ENCODE measurements around the gene DNAH14. TPM values are rescaled to one million over a fixed set of nuclear protein-coding genes. Genes with fewer than 3 reads are reported as not detected.
"Not testable (repeated sequence)": the region's sequence is repeated elsewhere in the genome, so short reads cannot be mapped to it uniquely, and the experiment has no call there.

Gene DNAH14
- polyA plus RNA-seq, 3 donors: 0.80 to 3.6 (median 1.8) TPM

DNA sequence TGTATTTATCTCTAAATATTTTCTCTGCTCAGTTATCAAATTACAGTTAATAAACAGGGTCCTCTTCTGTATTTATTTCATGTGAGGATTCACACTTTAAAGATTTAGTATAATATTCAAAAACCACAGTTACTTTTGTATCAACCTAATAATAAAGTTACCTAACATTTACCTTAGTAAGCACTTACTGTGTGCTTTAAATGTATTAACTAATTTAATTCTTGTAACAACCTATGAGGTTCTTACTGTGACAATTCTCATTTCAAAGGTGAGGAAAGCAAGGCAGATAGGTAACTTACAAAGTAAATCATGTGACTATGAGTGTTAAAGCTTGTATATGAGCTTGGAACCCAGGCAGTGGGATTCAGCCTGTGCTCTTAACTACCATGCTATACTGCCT, 30.2 kb downstream of the DNAH14 start:
- H3K27ac ChIP-seq (ENCODE audit: low read depth, low read length): no peak overlapping the region

DNA sequence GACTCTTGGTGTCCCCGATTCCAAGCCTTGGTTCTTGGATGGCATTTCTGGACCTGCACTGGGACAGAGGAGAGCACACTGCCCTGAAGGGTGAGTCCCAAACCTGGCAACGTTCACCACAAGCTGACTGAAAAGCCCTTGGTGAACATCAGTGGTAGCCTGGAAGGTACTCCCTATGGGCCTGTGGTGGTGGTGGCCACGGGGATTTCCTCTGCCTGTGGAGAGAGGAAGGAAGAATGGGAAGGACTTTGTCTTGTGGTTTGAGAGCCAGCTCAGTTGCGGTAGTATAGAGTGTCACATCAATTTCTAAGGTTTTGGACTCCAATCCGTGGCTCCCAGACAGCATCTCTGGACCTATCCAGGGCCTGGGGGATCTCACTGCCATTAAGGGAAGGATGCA, 50.7 kb downstream of the DNAH14 start:
- H3K27ac ChIP-seq (ENCODE audit: low read depth, low read length): no peak overlapping the region
- 60 to 86% (median 70%) methylated on average over 5 of the region's 5 CpGs for WGBS, 3 donors

DNA sequence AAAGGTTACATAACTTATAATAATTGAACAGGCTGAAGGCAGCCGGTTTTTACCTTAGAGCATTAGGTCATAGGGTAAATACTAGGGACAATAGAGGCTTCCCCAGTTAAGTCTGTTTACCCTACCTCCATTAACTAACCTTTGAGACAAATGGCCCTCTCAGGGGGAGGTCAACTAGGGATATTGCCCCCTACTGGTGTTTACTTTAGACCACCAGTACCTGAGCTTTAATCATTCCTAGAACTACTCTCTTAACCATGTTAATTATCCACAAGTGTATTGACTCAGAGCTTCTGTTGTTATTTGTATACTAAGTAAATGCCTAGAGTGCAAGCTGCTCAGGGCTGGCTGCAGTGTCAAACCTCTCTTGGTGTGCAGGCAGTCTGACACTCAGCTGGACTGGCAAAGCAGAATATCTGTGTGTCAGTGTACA, 52.5 kb downstream of the DNAH14 start:
- H3K27ac ChIP-seq (ENCODE audit: low read depth, low read length): not testable (repeated sequence)
- WGBS, 3 donors: 17 to 43% (median 27%) methylated on average over 1 of the region's 1 CpG

DNA sequence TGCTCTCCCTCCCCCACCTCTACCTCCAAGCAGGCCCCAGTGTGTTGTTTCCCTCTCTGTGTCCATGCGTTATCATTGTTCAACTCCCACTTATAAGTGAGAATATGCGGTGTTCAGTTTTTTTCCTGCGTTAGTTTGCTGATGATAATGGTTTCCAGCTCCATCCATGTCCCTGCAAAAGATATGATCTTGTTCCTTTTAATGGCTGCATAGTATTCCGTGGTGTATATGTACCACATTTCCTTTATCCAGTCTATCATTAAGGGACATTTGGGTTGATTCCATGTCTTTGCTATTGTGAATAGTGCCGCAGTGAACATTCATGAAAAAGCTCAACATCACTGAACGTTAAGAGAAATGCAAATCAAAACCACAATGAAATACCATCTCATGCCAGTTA, 58.6 kb downstream of the DNAH14 start:
- WGBS, 3 donors: 90 to 92% (median 92%) methylated on average over 6 of the region's 6 CpGs
- no peak overlapping the region for H3K27ac ChIP-seq (ENCODE audit: low read depth, low read length)

DNA sequence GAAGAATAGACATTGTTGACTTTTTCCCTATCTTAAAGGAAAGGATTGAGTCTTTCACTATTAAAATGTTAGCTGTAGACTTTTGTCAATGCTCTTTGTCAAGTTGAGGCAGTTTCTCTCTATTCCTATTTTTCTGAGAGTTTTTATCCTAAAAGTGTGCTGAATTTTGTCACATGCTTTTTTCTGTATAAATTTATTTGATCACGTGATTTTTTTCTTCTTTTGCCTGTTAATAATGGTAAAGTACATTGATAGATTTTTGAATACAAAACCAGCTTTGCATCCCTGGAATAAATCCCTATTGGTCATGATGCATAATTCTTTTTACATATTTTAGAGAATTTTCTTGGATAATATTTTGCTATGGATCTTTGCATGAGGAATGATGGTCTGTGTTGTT, 60.1 kb downstream of the DNAH14 start:
- 64 to 86% (median 72%) methylated on average over 1 of the region's 1 CpG for WGBS, 3 donors
- no peak overlapping the region for H3K27ac ChIP-seq (ENCODE audit: low read depth, low read length)

DNA sequence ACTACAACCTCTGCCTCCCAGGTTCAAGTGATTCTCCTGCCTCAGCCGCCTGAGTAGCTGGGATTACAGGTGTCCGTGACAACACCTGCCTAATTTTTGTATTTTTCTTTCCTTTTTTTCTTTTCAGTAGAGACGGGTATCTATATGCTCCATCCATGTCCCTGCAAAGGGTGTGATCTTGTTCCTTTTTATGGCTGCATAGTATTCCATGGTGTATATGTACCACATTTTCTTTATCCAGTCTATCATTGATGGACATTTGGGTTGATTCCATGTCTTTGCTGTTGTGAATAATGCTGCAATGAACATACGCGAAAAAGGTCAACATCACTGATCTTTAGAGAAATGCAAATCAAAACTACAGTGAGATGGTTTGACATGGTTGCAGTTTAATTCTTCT, 62.1 kb downstream of the DNAH14 start:
- 98 to 100% (median 98%) methylated on average over 5 of the region's 5 CpGs for WGBS, 3 donors

DNA sequence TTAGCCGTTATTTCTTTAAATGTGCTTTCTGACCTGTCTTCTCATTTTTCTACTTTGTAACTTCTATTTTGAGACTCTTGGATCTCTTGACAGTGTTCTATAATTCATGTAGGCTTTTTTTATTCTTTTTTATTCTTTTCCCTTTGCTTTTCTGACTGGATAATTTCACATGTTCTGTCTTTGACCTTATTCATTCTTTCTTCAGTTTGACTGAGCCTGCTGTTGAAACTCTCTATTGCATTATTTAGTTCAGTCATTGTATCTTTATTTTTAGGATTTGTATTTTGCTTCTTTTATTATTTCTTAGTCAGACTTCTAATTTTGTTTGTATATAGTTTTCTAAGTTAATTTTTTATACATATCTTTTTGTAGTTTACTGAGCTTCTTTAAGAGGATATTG, 66.1 kb downstream of the DNAH14 start:
- WGBS, 3 donors: 74 to 88% (median 77%) methylated on average over 1 of the region's 1 CpG
- no peak overlapping the region for H3K27ac ChIP-seq (ENCODE audit: low read depth, low read length)

More for the DNA sequence above, 62.1 kb downstream of the DNAH14 start:
- H3K27ac ChIP-seq (ENCODE audit: low read depth, low read length): not testable (repeated sequence)

DNA sequence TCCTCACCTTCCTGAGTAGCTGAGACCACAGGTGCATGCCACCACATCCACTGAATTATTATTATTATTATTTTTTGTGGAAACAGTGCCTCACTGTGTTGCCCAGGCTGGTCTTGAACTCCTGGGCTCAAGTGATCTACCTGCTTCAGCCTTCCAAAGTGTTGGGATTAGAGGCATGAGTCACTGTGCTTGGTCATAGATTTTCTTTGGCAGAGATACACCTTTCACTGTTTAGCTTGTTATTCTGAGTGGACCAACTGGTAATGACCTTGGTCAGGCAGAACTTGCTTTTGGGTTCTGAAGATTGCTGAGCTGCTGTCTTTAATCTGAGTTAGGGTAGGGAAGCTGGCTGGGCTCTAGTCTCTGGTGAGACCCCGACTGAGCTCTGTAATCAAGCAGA, 66.8 kb downstream of the DNAH14 start:
- 74 to 87% (median 87%) methylated on average over 1 of the region's 1 CpG for WGBS, 3 donors
- H3K27ac ChIP-seq (ENCODE audit: low read depth, low read length): no peak overlapping the region

DNA sequence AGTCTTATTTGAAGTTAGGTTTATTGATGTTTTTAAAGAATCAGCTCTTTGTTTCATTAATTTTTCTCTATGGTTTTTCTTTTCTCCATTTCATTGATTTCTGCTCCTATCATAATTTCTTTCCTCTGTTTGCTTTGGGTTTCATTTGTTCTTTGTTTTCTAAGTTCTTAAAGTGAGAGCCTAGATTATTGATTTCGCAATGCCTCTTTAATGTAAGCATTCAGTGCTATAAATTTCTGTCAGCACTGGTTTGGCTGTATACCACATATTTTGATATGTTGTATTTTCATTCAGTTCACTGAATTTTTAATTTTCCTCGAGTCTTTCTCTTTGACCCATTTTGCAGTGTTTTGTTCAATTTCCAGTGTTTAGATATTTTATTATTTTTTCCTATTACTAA, 68.7 kb downstream of the DNAH14 start:
- 90 to 95% (median 95%) methylated on average over 2 of the region's 2 CpGs for WGBS, 3 donors
- H3K27ac ChIP-seq (ENCODE audit: low read depth, low read length): no peak overlapping the region

DNA sequence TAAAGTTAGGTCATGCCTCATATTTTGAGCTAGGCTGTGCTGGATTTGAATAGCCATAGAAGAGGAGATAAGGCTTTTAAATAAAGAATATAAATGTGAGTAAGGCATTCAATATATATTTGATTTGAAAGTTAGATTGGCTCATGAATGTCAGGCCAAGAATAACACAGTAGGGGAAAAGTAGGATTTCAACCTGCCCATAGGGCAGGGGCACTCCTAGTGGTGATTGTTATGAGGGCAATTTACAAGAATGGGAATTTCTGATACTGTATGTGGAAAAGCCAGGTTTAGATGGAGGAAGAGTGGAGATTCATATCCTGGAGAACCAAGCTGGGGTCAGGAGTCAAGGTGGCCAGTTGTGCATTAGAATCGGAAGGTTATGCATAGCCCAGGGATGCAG, 74.9 kb downstream of the DNAH14 start:
- WGBS, 3 donors: 93 to 100% (median 100%) methylated on average over 1 of the region's 1 CpG
- no peak overlapping the region for H3K27ac ChIP-seq (ENCODE audit: low read depth, low read length)

DNA sequence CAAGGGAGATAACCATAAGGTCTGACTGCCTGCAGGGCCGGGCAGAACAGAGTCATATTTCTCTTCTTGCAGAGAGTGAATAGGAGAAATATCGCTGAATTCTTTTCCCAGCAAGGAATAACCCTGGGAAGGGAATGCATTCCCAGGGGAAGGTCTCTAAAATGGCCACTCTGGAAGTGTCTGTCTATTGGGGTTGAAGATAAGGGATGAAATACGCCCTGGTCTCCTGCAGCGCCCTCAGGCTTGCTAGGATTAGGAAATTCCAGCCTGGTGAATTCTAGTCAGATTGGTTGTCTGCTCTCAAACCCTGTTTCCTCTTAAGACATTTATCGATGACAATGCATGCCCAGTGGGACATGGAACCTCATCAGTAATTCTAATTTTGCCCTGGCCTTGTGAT, 76.9 kb downstream of the DNAH14 start:
- not testable (repeated sequence) for H3K27ac ChIP-seq (ENCODE audit: low read depth, low read length)
- 92 to 97% (median 92%) methylated on average over 5 of the region's 5 CpGs for WGBS, 3 donors

DNA sequence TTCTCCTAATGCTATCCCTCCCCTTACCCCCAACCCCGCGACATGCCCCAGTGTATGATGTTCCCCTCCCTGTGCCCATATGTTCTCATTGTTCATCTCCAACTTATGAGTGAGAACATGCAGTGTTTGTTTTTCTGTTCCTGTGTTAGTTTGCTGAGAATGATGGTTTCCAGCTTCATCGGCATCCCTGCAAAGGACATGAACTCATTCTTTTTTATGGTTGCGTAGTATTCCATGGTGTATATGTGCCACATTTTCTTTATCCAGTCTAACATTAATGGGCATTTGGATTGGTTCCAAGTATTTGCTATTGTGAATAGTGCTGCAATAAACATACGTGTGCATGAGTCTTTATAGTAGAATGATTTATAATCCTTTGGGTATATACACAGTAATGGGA, 78.6 kb downstream of the DNAH14 start:
- not testable (repeated sequence) for H3K27ac ChIP-seq (ENCODE audit: low read depth, low read length)
- 94 to 99% (median 95%) methylated on average over 5 of the region's 5 CpGs for WGBS, 3 donors

DNA sequence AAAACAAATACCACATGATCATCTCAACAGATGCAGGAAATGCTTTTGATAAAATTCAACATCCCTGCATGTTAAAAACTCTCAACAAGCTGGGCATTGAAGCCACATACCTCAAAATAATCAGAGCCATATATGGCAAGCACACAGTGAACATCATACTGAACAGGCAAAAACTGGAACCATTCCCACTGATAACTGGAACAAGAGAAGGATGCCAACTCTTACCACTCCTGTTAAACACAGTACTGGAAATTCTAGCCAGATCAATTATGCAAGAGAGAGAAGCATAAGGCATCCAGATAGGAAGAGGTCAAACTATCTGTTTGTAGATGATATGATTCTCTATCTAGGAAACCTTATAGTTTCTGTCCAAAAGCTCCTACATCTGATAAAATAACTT, 91.6 kb downstream of the DNAH14 start:
- H3K27ac ChIP-seq (ENCODE audit: low read depth, low read length): no peak overlapping the region

DNA sequence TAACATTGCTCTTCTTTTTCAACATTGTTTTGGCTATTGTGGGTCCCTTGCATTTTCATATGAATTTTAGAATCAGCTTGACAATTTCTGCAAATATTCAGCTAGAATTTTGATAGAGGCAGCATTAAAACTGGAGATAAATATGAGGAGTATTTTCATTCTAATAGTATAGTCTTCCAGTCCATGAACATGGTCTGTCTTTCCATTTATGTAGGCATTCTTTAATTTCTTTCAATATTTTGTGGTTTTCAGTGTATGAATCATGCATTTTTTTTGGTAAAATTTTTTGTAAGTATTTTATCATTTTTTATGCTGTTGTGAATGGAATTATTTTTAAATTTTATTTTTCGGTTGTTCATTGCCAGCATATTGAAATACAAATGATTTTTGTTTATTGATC, 97.2 kb downstream of the DNAH14 start:
- H3K27ac ChIP-seq (ENCODE audit: low read depth, low read length): no peak overlapping the region
- 91 to 98% (median 96%) methylated on average over 1 of the region's 1 CpG for WGBS, 3 donors

DNA sequence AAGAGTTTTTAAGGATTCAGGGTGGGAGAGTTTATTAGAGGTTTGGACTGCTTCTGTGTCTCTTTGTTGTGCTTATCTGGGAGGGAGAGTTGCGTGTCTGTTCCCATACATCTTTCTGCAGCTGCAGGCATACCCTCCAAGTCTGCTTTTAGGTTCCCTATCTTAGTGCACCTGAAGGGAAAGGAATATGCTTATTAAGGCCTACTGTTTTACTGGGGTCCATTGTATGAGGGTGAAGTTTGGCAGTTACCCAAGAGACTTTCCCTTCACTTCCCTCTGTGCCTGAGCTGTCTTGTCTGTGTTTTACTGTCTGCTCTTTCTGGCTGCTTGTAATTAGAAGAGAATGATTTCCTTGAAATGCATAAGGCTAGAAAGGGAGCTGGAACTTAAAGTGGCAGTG, 107.0 kb downstream of the DNAH14 start:
- not testable (repeated sequence) for H3K27ac ChIP-seq (ENCODE audit: low read depth, low read length)
- WGBS, 3 donors: 96 to 100% (median 100%) methylated on average over 1 of the region's 1 CpG

DNA sequence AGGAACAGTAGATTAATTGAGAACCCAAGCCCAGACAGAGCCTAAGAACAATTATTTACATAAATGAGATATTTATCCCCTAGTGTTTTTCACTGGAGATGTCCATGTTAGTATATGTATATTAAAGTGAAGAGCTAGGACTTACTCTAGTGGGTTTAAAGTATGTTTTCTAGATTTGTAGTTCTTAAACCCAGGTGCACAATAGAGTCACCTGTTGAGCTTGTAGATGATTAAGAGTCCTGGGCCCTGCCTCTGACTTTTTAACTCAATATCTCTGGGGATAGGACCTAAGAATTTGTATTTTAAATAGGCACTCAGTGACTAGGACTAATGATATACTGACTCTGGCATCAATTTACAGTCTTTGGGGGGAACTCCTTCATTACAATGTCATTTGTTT, 112.8 kb downstream of the DNAH14 start:
- no peak overlapping the region for H3K27ac ChIP-seq (ENCODE audit: low read depth, low read length)

DNA sequence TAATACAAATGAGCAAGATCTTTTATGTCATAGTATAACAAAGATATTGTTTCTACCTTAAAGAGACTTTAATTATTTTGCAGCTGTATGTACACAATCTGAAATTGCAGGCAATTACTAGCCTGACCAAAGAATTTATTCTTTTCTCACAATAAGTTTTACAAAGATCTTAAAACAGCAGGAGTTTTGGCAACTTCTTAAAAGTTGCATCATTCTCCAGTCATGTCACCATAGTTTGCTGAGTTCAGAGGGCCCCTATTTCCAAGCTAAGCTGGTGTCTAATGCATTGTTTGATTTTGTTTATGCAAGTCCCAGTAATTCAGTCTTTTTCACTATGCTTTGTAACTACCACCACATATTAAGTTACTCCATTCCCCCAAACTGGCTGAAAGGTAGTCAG, 114.8 kb downstream of the DNAH14 start:
- no peak overlapping the region for H3K27ac ChIP-seq (ENCODE audit: low read depth, low read length)

DNA sequence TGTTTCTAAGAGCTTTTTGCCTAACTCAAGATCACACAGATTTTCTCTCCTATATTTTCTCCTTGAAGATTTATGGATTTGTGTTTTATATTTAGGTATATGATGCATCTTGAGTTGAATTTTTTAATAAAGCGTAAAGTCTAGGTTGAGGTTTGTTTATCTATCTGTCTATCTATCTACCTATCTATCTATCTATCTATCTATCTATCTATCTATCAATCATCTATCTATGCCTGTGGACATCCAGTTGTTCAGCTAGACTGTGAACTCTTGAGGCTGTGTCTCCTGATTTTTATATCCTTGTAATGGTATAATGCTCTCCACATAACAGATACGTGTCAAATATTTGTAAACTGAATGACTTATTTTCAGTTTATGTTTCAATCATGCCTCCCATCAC, 120.1 kb downstream of the DNAH14 start:
- 92 to 98% (median 94%) methylated on average over 2 of the region's 2 CpGs for WGBS, 3 donors
- no peak overlapping the region for H3K27ac ChIP-seq (ENCODE audit: low read depth, low read length)

DNA sequence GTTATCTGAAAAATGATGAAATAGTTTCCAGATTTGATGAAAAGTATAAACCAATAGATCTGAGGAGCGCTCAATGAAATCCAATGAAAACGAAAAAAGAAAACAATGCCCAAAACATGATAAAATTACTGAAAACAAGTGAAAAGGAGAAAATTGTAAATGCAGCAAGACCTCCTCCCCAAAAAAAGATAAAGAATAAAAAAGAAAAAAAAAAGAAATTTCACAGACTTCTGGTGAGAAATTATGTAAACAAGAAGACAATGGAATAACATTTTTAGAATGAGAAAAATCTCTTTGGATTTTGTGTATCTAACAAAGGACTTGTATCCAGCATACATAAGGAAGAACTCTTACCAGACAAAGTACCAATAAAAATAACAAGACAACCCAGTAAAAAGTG, 134.2 kb downstream of the DNAH14 start:
- no peak overlapping the region for H3K27ac ChIP-seq (ENCODE audit: low read depth, low read length)
- WGBS, 3 donors: 94 to 98% (median 95%) methylated on average over 2 of the region's 2 CpGs

DNA sequence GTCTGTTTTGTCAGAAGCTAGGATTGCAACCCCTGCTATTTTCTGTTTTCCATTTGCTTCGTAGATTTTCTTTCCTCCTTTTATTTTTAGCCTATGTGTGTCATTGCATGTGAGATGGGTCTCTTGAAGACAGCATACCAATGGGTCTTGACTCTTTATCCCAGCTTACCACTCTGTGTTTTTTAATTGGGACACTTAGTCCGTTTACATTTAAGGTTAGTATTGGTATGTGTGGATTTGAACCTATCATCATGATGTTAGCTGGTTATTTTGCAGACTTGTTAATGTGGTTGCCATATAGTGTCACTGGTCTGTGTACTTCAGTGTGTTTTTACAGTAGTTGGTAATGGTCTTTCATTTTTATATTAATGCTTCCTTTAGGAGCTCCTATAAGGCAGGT, 141.5 kb downstream of the DNAH14 start:
- WGBS, 3 donors: 42 to 49% (median 46%) methylated on average over 2 of the region's 2 CpGs
- H3K27ac ChIP-seq (ENCODE audit: low read depth, low read length): no peak overlapping the region

DNA sequence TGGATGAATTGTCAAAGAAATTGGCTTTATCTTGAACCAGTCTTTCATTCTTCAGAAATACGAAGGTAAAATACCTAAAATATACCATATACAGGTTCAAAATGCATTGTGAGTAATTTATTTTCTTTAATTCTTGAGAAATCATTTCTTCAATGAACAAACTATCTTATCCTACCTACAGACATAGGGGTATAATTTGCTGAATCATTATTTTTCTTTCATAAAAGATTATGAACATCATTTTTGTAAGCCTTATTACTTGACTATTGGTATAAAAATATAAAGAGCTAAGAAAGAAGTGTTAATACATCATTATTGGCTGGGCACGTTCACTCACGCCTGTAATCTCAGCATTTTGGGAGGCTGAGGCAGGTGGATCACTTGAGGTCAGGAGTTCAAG, 167.7 kb downstream of the DNAH14 start:
- no peak overlapping the region for H3K27ac ChIP-seq (ENCODE audit: low read depth, low read length)
- 74 to 95% (median 93%) methylated on average over 3 of the region's 3 CpGs for WGBS, 3 donors

DNA sequence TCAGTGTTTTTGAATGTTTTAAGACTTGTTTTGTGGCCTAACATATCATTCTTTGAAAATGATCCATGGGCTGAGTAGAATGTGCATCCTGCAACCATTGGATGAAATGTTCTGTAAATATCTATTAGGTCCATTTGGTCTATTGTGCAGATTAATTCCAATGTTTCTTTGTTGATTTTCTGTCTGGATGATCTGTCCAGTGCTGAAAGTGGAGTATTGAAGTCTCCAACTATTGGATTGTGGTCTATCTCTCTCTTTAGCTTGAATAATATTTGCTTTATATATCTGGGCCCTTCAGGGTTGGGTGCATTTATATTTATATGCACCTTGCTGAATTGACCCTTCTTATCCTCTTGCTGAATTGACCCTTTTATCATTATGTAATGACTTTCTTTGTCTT, 181.5 kb downstream of the DNAH14 start:
- H3K27ac ChIP-seq (ENCODE audit: low read depth, low read length): no peak overlapping the region

All from adipose tissue (tissue), 3 donors.